ENCODE results near the gene CRTC3. TPM values are rescaled to one million over a fixed set of nuclear protein-coding genes. Genes with fewer than 3 reads are reported as not detected.
"Not testable (repeated sequence)": the region's sequence is repeated elsewhere in the genome, so short reads cannot be mapped to it uniquely, and the experiment has no call there.

Gene CRTC3
- total RNA-seq, 2 donors from 2014 or later = 10.5 to 13.0 TPM

DNA sequence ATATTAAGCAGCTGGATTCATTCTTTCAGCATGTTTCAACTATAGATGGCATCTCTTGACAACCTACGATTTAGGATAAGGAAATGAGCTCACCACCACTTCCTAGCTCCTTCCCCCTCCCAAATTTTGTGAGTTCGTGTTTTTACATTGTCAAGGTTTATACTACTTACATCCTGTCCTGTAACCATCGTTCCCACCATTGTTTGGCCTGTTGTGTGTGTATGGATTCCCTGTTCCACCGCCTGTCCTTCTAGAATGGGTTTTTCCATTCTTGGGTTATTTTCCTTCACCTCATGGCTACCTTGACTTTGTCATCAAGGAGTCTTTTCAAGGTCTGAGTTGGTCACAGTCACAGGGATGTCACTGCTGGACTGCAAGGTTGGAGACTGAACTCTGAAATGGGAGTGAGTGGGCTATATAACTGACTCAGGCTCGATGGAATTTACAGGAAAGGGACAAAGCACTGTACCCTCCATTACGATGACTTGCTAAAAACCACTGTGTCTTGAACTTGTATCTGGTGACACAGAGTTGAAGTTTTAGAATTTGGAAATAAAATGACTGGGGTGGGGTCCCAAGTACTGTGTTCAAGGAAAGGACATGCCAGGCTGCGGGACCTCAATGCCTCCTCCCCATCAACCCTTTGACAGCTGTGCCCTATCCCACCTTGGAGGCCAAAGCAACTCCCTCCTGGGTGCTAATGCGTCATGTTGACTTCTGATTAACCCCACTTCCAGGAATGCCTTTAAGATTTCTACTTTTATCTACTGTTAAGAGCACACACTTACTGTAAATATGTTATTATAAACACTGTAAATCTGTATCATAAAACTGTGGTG, 120.6 kb downstream of the CRTC3 start:
- DNase-seq (no peak), ATAC-seq (no peak)
- no peaks in the 10 kb centered on the region for H3K9me3 ChIP-seq
- 56 to 58% methylated on average over 8 of the region's 8 CpGs for WGBS, 2 donors
- peaks cover 5% of the 10 kb centered on the region for H3K4me1 ChIP-seq
- intact Hi-C loops (cut with DNase I) = no loop called here
- H3K27me3 ChIP-seq = no peaks in the 10 kb centered on the region
- TF ChIP-seq CTCF (IDR thresholded peaks at IDR 0.05) (no peak), POLR2A (IDR thresholded peaks at IDR 0.05) (no peak)
- H3K27ac ChIP-seq = no peak overlapping the region
- no peaks in the 10 kb centered on the region for H3K36me3 ChIP-seq (replicated peaks in 1 of 2; ENCODE audit: insufficient read depth in 1 of 2, low read depth in 2 of 2)
- no peak overlapping the region for H3K4me3 ChIP-seq

DNA sequence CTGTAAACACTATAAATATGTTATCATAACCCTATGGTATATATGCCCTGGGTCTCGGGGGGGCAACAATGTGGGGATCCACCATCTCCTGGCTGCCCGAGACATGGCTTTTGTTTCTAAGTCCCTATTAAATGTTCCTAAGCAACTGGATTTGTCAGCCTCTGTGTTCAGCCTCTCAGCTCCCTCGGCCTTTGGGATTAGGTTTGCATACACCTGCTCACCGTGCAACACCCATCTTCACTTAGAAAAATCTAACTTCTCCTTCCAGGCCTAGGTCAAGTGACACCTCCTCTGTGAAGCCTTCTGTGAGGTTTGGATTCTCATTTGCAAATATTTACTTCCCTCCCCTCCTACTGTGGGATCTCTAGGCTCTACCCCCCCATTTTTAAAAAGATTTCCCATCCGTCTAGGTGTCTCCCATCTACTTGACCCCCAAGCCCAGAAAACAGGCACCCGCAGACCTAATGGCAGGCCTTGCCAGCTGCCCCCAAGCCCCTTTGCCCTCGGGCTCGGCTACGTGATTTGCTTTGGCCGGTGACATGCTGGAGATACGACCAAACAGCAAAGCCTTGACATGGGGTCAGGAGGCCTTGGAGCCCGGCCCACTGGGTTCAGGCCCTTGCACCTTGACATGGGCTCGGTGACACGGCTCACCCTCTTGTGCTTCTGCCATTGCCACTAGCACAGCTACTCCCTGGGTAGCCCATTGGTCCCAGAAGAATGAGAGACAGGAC, 121.4 kb downstream of the CRTC3 start:
- ATAC-seq (no peak), DNase-seq (no peak)
- Histone ChIP-seq H3K9me3 (no peaks in the 10 kb centered on the region), H3K36me3 (replicated peaks in 1 of 2; ENCODE audit: insufficient read depth in 1 of 2, low read depth in 2 of 2) (no peaks in the 10 kb centered on the region), H3K4me3 (no peak overlapping the region), H3K27me3 (no peaks in the 10 kb centered on the region), H3K27ac (no peak overlapping the region), H3K4me1 (peaks cover 5% of the 10 kb centered on the region)
- TF ChIP-seq CTCF (IDR thresholded peaks at IDR 0.05) (no peak), POLR2A (IDR thresholded peaks at IDR 0.05) (no peak)
- intact Hi-C loops (cut with DNase I) = no loop called here
- WGBS, 2 donors = 84 to 94% methylated on average over 12 of the region's 14 CpGs

DNA sequence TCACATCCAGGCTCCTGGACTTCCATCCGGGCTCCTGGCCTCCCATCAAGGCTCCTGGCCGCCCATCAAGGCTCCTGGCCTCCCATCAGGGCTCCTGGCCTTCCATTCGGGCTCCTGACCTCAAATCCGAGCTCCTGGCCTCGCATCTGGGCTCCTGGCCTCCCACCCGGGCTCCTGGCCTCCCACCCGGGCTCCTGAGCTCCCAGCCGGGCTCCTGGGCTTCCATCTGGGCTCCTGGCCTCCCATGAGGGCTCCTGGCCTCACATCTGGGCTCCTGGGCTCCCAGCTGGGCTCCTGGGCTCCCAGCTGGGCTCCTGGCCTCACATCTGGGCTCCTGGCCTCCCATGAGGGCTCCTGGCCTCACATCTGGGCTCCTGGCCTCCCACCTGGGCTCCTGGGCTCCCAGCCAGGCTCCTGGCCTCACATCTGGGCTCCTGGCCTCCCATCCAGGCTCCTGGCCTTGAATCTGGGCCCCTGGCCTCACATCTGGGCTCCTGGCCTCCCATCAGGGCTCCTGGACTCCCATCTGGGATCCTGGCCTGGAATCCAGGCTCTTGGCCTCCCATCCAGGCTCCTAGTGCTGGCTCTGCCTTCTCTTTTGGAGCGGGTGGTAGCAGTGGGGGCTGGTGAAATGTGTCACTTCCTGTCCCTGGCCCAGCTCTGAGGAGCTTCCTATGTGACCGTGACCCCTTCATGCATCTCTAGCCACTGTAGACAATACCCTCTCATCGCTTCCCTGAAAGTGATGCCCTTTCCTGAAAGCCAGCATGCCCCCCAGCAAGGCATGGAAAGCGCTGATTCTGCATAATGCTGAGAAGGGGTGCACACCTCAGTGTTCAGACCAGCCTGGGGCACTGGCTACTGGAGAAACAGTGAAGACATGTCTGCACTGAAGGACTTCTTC, 124.8 kb downstream of the CRTC3 start:
- Histone ChIP-seq H3K4me1 (no peaks in the 10 kb centered on the region), H3K36me3 (replicated peaks in 1 of 2; ENCODE audit: insufficient read depth in 1 of 2, low read depth in 2 of 2) (no peaks in the 10 kb centered on the region), H3K27me3 (no peaks in the 10 kb centered on the region), H3K27ac (no peak overlapping the region), H3K9me3 (no peaks in the 10 kb centered on the region), H3K4me3 (no peak overlapping the region)
- 70 to 76% methylated on average over 2 to 11 of the region's 12 CpGs for WGBS, 2 donors
- intact Hi-C loops (cut with DNase I) = no loop called here
- ATAC-seq = no peak
- peak in 1 of 4 donors; percentile 16 for DNase-seq
- TF ChIP-seq CTCF (IDR thresholded peaks at IDR 0.05) = no peak
- TF ChIP-seq POLR2A (IDR thresholded peaks at IDR 0.05) = no peak

DNA sequence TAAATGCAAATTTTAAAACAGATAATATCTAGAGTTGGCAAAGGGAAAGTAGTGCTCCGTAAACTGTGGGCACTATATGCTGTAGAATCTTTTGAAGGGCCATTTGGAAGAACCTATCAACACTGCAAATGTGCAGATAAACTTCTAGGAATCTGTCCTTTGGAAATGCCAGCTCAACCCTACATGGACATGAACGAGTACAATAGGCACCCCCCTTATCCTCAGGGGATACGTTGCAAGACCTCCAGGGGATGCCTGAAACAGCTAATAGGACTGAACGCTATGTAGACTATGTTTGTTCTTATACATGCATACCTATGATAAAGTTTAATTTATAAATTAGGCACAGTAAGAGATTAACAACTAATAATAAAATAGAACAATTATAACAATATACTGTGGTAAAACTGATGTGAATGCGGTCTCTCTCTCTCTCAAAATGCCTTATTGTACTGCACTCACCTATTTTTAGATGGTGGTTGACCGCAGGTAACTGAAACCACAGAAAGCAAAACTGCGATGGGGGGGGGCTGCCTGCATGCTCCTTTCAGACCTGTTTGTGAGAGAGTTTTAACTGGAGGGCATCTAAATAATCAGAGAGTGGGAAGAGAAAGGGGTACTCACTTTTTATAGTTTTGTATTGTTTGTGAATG, 127.9 kb downstream of the CRTC3 start:
- ATAC-seq; intact Hi-C loops (cut with DNase I); H3K27ac ChIP-seq; H3K27me3 ChIP-seq; H3K4me3 ChIP-seq; DNase-seq; H3K9me3 ChIP-seq; H3K36me3 ChIP-seq (replicated peaks in 1 of 2; ENCODE audit: insufficient read depth in 1 of 2, low read depth in 2 of 2); H3K4me1 ChIP-seq: not testable (repeated sequence)
- 50 to 55% methylated on average over 7 of the region's 7 CpGs for WGBS, 2 donors
